GM04503 (cell line): ENCODE data around the gene LMF1.

Experiments
- DNase-seq: peaks from one replicate; pipeline ENCODE4 v3.0.0-alpha.2; 2012; ENCODE audit warnings: low read depth

Gene LMF1

DNA sequence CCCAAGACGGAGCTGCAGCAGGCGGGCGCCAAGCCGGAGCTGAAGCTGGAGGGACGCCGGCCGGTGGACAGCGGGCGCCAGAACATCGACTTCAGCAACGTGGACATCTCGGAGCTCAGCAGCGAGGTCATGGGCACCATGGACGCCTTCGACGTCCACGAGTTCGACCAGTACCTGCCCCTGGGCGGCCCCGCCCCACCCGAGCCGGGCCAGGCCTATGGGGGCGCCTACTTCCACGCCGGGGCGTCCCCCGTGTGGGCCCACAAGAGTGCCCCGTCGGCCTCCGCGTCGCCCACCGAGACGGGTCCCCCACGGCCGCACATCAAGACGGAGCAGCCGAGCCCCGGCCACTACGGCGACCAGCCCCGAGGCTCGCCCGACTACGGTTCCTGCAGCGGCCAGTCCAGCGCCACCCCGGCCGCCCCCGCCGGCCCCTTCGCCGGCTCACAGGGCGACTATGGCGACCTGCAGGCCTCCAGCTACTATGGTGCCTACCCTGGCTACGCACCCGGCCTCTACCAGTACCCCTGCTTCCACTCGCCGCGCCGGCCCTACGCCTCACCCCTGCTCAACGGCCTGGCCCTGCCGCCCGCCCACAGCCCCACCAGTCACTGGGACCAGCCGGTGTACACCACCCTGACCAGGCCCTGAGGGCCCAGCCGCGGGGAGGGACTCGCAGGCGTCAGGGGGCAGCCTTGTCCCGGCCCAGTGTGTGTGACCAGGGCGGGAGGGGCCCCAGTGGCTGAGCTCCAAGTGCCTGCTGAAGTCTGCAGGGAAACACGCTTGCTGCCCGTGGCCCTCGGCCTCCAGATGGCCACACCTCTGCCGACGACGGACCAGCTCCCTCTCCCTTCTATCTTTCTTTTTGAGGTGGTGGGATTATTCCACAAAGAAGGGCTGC is 14.2 kb upstream of the LMF1 start:
- no peak for DNase-seq

DNA sequence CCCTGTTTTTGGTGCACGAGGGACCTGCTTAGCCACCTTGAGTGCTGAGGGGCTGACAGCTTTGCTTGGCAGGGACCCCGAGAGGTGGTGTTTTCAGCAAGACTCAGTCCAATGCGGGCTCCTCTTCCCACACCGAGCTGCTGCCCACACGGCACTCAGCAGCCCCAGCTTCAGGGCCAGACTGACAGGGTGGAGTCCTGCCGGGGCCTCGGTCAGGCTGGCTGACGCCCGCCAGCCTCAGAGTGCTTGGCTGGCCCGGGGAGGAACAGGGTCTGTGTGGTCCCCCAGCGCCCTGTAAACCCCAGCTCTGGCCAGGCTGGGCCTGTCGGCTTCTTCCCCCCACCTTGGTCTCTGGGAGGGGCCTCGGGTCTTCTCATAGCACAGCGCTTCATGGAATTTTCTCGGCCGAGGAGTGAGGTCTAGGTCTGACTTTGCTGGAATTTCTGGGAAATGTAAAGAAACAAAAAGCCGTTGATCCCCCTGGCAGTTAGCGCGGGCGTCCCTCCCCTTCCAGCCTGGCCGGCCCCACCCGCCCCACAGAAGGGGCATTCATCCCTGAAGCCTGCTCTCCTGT is 13.4 kb upstream of the LMF1 start:
- DNase-seq: no peak

DNA sequence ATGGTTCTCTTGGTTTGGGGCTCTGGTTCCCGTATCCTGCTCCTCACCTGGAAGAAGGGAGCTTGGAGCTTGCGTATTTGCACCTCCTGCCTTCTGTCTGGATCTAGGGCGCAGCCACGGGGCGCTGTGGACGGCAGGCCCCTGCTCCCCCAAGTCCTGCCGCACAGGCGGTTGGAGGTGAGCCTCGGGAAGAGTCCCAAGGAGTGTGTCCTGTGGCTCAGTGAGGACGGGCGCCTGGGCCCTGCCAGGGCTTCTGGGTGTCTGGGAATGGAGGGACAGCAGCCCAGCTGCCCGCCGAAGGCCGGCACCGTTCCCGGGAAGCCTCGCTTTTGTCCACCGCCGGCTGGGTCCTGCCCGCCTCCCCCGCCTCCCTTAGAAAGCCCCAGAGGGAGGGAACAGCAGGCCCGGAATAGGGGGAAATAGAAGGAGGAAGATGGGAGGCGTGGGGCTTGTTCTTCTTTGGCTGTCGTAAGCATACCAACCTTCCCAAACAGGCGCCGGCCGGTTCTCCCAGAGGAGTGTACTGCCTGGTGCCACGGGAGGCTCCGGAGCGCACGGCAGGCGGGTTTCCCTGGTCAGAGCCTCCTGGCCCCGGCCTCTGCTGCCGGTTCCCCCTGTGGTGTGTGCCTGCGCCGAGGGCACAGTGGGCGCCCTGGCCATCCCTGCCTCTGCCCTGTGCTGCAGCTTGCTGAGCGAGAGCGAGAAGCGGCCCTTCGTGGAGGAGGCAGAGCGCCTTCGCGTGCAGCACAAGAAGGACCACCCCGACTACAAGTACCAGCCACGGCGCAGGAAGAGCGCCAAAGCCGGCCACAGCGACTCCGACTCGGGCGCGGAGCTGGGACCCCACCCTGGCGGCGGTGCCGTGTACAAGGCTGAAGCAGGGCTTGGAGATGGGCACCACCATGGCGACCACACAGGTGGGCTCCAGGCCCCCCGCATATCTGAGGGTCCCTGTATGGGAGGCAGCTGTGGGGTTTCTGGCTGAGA is 12.6 kb upstream of the LMF1 start:
- DNase-seq: no peak

DNA sequence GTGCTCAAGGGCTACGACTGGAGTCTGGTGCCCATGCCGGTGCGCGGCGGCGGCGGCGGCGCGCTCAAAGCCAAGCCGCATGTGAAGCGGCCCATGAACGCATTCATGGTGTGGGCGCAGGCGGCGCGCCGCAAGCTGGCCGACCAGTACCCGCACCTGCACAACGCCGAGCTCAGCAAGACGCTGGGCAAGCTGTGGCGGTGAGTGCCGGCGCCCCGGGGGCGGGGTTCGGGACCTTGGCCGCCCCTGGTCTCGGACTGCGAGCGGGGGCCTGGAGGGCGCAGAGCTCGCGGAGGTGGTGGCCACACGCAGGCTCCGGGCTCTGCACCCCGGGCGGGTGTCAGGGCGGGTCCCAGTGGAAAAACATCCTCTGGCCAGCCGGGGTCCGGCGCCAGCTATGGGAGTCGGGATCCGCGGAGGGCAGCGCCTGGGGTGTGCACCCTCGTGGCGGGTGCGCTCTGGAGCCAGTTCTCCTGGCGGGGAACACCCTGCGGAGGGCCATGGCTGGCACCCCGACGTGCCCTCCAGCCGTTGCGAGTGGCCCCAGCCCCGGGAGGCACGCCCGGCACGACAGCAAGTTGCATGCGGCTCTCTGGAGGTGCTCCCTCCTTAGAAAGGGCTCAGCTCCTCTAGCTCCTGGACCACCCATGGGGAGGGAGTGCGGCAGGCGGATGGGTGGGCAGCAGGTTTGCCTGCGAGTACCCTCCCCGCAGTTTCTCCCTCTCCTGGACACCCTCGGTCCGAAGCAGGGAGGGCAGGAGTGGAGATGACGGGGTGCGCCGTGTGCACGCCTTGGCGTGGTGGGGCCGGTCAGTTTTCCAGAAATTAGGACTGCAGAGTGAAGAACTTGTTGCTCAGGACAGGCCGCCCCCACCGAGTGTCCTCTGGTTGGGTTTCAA is 11.6 kb upstream of the LMF1 start:
- no peak for DNase-seq

DNA sequence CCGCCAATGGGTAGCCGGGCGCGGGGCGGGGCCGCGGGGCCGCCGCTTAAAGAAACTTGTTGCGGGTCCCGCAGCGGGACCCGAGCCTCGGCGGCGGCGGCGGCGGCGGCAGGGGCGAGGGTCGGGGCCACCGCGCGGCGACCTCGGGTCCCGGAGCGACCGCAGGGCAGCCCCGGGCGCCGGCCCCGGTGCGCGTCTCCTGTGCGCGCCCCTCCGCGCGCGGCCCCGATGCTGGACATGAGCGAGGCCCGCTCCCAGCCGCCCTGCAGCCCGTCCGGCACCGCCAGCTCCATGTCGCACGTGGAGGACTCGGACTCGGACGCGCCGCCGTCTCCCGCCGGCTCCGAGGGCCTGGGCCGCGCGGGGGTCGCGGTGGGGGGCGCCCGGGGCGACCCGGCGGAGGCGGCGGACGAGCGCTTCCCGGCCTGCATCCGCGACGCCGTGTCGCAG is 10.9 kb upstream of the LMF1 start, which contains the start of gene SOX8:
Gene SOX8 (plus strand): TSS at position 76 of the 450 bp plus-strand sequence. CDS start 153 bp downstream, at position 229.
- DNase-seq: no peak

DNA sequence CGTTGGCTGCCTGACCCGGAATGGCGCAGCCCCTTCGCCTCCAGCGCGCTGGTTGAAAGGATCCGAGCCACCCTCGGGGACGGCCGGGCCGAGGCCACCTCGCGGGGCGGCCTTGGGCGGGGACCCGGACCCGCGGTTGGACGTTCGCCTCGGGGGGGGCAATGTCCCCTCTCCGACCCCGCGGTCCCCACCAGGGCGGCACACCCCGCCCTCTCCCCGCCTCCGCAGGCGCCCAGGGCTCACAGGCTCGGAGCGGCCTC is 9.7 kb upstream of the LMF1 start:
- no peak for DNase-seq

DNA sequence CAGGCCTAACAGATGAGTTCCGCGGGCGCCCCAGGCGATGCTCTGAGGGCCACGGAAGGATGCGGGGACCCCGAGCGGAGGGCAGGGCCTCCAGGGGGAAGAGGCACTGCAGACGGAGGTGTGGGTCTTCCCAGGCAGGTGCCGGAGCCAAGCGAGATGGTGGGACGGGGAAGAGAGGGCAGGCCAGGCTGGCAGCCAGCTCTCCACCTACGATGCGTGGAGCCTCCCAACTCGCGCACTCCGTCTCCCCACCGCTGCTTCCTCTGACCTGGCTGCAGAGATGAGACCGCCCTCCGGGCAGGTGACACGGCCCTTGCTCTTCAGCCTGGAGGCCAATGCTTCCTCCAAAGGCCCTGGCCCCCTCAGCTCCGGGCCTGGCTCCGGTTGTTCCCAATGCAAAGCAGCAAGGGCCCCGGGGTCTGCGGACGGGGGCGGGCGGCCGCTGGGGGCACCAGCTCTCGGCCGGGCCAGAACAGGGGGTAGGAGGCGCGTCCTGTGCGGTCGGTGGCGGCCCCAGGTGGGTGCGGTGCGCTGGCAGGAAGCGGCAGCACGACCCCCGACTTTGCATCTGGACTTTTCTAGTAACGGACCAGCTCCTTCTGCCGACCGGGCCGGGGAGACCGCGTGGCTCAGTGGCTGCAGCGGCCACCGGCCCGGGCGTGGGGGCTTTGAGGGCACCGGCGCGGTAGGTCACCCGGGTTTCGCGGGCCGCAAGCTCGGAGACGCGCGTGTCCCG is 9.2 kb upstream of the LMF1 start:
- DNase-seq: no peak

DNA sequence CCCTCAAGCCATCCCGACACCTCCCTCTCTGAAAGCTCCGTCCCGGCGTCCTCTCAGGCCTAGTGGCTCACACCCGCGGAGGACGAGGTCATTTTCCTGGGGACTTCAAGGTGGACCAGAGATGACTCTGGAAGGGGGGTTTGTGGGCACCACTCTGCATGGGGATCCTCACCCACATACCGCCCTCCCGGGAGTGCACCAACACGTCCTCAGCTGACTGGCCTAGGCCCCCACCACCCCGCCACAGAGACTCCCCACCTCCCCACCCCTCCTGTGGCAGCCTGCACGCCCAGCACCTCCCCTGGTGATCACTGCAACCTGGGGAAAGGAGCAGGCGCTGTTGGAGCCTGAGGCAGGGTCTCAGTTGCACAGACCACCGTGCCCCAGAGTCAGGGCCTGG is 8.4 kb upstream of the LMF1 start:
- no peak for DNase-seq

DNA sequence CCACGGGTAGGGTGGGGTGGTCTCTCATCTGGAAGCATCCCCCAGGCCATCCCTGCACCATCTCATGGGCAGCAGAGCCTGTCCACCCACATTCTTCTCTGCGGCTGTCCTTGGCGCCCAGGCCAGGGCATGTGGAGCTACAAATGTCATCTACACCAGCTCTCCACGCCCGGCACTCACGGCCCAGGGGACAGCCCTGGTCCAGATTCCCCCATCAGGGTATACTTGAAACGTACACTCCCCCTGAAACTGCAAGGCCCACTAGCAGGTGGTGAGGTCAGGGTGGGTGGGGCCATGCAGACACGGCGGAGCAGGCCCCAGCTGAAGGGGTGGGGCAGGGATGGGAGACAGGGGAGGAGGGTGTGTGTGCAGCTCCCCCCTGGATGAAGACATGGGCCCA is 7.6 kb upstream of the LMF1 start:
- no peak for DNase-seq

DNA sequence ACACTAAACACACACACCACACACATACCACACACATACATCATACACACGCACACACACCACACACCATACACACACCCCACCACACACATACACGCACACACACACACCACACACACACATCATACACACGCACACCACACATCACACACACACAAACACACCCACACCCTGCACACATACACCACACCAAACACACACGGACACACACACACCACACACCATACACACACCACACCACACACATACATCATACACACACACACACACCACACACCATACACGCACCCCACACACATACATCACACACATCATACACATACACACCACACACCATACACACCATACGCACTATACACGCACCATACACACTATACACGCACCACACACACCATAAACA is 7.1 kb upstream of the LMF1 start:
- no peak for DNase-seq

DNA sequence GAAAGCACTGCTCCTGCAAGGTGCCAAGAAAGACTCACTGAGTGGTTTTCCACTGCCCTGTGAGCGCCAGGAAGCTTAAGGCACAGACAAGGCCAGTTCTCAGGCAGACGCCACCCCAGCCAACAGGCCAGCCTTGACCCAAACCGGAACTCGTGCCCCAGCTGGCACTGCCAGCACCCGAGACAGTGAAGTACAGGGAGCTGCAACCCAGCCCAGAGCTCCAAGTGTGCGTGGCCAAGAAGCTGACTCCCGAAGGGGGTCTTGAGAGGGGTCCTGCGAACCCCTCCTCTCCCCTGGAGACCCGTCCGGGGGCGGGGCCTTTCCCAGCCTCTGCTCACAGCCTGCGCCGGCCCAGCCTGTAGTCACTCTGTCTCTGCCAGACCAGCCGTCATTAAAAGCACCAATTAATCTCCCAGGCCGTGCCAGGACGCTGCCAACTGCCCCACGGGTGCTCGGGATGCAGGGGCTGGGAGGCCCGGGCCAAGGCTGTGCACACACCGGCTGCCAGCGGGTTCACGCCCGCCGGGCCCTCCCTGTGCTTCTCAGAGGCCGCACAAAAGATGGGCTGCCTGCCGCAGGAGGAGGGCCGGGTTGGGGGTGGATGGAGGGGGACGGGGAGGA is 6.4 kb upstream of the LMF1 start:
- no peak for DNase-seq

DNA sequence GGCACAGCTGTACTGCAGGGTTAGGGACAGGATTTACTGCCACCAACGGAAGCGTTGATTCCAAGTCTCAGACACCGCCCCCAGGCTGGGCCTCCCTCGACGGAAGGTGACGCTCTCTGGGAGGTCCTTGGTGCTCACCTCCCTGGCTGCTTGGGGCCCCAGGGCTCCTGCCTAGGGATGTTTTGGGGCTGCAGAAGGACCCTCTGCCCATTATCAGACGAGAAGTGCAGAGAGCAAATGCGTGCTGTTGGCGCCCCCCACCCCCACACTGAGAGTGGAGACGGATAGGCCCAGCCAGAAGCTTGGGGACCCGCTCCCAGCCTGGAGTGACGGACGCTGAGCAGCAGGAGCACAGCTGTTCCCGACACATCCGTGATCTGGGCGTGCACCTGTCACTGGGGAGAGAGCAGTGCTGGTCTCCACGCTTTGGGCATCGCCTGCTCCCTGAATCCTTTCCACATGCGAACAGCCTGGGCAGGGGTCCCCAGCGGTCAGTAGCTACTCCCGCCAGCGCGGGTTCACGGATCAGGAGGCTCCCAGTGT is 5.7 kb upstream of the LMF1 start:
- no peak for DNase-seq

DNA sequence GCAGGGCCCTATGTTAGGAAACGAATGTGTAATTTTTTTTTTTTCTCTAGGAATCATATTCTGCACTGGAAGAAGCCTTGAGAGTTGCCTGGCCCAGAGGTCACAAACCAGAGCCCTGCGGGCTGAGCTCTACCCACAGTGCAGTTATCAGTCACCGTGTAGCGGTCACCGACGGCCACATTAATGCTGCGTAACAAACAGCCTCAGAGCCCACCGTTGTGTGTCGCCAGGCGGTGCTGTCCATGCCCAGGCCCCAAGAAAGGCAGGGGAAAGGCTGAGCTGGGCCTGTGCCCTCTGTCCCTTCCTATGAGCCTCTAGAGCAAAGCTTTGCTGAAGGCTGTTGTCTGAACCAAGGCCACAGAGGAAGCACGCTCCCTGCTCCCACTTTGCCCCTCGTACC is 4.5 kb upstream of the LMF1 start:
- no peak for DNase-seq

DNA sequence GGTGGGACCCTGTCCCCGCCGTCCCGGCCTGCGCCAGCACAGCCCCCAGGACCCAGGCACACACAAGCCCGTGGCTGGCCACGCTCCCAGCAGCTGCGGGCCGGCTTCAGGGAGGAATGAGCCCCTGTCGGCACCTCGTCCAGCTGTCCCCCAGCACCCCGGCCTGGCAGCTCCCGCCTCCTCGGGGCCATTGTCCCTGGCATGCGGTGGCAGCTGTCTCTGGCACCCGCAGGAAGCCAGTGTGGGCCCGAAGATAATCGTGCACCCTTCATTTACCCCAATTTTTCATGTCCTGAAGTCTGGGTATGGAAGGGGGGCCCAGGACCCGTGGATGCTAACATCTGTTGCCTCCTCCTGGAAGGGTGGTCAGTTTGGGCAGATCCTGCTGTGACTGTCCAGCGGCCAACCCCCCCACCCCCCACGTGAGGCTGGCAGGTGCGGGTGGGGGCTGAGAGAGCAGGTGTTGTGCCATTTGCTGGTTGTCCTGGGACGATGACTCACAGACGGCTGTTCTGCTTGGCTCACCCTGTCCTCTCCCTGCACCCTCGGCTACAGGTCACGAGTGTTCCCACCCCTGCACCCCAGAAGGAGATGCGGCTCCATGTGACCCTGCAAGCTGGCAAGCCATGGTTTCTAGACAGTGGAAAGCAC is 4.0 kb upstream of the LMF1 start:
- DNase-seq: no peak

DNA sequence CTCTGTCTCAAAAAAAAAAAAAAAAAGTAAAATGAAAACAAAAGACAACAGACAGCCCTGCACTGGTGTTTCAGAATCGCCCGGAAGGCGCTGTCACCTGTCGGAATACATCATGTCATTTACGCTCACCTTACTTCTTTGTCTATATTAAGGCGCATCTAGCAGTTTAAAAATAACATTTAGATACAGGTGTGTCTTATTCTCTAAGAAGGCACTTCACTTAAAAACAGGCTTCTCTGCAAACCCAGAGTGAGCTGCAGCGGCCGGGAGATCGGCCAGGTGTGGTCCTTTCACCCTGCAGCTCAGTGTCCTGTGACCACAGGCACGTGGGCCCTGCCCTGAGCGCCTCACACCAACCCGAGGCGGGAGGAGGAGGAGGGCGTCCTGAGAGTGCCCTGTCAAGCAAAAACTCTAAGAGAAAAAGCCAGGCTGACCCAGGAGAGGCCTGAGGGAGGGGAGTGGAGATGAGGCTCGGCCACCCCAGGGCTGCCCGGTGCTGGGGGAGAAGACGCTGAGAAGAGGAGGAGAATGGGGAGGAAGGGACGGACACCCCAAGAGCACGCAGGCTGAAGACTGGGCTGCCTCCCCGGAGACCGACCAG is 3.3 kb upstream of the LMF1 start:
- no peak for DNase-seq

DNA sequence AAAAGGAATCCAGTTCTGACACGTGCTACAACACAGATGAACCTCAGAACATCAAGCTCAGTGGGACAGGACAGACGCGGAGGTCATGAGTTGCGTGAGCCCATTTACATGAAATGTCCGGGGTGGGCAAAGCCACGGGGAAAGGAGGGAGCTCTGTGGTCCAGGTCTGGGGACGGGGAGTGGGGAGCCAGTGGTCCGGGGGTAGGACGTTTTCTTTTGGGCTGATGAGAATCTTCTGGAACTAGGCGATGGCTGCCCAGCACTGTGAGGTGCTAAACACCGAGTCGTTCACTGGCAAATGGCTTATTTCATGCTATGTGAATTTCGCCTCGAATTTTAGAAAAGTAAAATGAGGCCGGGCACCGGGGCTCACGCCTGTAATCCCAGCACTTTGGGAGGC is 2.6 kb upstream of the LMF1 start:
- DNase-seq: no peak

DNA sequence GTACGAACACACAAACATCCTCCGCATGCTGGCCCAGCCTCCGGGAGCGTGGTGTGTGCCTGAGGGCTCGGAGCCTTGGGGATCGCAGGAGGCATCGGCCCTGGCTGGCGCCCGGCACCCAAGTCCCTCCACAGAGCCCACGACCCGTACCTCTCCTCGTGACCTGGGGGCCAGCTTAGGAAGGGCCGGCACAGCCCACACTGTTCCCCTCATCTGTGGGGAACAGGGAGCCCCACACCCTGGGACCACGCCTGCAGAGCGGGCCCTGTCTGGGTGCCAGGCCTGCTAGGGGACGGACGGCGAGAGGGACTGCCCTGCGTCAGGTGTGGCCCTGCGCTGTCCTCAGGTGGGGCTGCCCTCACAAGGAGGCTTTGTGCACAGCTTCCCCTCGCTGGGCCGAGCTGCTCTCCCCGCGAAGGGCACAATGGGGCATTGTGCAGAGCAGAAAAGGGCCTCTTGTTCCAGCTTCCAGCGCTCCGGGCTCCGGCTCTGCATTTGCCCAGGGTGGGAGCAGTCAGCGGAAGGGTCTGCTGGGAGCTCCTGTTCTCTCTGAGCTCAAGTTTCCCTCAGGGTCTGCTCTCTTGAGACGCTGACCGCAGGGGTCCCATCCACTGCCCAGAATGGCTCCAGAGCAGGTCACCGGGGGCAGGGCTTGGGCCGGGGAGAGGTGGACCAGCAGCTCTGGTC is 1.7 kb upstream of the LMF1 start:
- no peak for DNase-seq

DNA sequence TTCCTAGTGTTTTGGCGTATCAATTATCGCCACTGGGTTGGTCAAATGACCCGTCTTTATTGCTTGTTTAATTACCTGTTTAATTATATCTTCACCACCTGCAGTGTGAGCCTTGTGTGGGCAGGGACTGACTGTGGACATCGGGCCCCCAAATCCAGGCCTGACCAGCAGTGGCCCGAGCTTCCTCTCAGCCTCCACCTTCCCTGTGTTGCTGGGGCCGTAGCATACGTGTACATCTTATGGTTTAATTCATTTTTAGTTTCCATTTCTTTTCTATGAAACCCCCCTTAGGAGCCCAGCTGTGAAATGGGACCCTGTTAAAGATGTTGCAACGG is 1.2 kb upstream of the LMF1 start:
- DNase-seq: no peak

DNA sequence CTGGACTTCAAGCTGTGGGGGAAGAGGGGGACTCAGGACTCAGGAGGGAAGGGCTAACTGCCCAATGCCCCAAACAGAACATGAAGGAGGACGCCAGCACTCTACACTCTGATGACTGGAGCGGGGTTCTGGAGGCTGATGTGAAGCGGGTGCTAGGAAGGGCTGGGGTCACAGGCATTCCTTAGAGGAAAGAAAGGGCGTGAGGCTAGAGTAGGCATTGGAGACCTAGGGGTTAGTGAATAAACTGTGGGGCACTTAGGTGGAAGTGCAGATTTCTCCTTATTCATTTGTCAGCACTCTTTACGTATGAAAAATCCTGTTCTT is 760 bp upstream of the LMF1 start:
- DNase-seq: no peak
